Activated T-helper 2 cell treated with anti-CD3 and anti-CD28 coated beads, Interferon-gamma antibody, Interleukin-2, Interleukin-4, amounts not matched to agents 10 μg/mL and 5 μg/mL and 100 μg/mL, durations not matched to agents 14 hours and 24 hours and 36 hours (primary cell): ENCODE data around the gene ANKZF1. TPM values are rescaled to one million over a fixed set of nuclear protein-coding genes. Genes with fewer than 3 reads are reported as not detected.
"Not testable (repeated sequence)": the region's sequence is repeated elsewhere in the genome, so short reads cannot be mapped to it uniquely, and the experiment has no call there.

ENCODE experiments used
- DNase-seq: peaks from one replicate; pipeline ENCODE4 v3.0.0; 2021; ENCODE audit warnings: low spot score
- H3K27ac Mint-ChIP-seq: one replicate; pipeline ENCODE4 v1.8.0; 2021; ENCODE audit warnings: mixed read lengths
- H3K27me3 Mint-ChIP-seq: one replicate; pipeline ENCODE4 v1.8.0; 2021; ENCODE audit warnings: low read depth, mixed read lengths
- H3K36me3 Mint-ChIP-seq: one replicate; pipeline ENCODE4 v1.8.0; 2021; ENCODE audit warnings: low read depth, mixed read lengths
- H3K4me1 Mint-ChIP-seq: one replicate; pipeline ENCODE4 v1.8.0; 2021; ENCODE audit warnings: low read depth, mixed read lengths
- H3K4me3 Mint-ChIP-seq: one replicate; pipeline ENCODE4 v1.8.0; 2021; ENCODE audit warnings: low read depth, mild to moderate bottlenecking, moderate library complexity, mixed read lengths
- H3K9me3 Mint-ChIP-seq: one replicate; pipeline ENCODE4 v1.8.0; 2021; ENCODE audit warnings: mixed read lengths
- intact Hi-C: fragments of 100-400 bp; cut with micrococcal nuclease; formaldehyde crosslinking; loops from one replicate; pipeline ENCODE4 v1.15.1; 2023
- total RNA-seq: library from RNA; stranded (reverse); gene quantifications from 2 replicates; pipeline ENCODE4 v1.2.3, GENCODE V29; 2022

The ANKZF1 gene
- total RNA-seq: 133 and 142 TPM in 2 replicates

DNA sequence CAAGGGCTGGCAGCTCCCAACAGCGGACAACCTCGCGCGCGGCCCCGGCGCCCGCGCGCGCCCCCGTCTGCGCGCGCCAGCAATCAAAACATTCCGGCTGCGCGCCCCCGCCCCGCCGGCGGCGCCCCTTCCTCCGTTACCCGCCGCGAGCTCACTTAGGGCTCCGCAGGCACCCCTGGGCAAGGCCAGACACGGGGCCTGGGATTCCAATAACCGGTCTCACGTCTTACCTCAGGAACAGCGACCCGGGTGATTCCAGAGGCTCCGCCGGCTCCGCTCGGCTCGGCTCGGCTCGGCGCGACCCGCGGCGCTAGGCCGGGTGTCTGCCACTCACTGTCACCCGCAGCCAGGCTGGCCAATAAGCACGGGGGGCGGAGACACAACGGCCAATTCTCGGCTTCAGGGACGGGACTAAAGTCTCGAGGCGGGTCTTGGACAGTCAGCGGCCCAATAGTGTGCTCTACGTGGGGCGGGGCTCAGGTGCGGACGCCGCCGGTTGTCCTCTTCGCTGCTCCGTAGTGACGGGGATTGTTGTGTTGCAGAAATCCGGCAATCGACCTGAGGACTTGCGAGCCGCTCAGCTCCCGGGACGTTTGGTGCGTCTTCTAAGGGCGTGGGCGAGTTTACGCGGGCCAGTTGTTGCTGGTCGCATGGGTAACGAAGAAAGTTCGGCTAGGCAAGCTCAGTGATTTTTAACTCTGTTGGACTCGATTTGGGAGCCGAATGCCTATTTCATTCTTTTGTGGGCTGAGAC lies at the start of gene ANKZF1, which contains the start of gene ATG9A:
Gene ANKZF1 (plus strand): TSS at position 502 of the 754 bp plus-strand sequence. CDS start 452 bp downstream, outside the sequence.
Gene ATG9A (minus strand): TSS at position 332 of the 754 bp plus-strand sequence. CDS start 1,612 bp downstream, outside the sequence.
- DNase-seq: peak; percentile 99
- Mint-ChIP-seq H3K9me3 (no peaks in the 10 kb centered on the region), H3K27ac (peak within 1 kb of the TSS; percentile 99), H3K27me3 (no peaks in the 10 kb centered on the region), H3K36me3 (peaks cover 63% of the 10 kb centered on the region), H3K4me1 (peaks cover 33% of the 10 kb centered on the region), H3K4me3 (peak within 1 kb of the TSS; percentile 97)
- intact Hi-C loops: loop anchor here (1.0 kb wide), 8 partner anchors 10 to 69 kb away; partner anchors contain the start of genes DNAJB2, GLB1L, NHEJ1 and RETREG2

- Mint-ChIP-seq H3K27me3 (no peaks in the 10 kb centered on the region), H3K4me1 (peaks cover 26% of the 10 kb centered on the region), H3K4me3 (no peak overlapping the region), H3K27ac (no peak overlapping the region), H3K9me3 (no peaks in the 10 kb centered on the region), H3K36me3 (peaks cover 47% of the 10 kb centered on the region)
- intact Hi-C loops: no loop called here
- no peak for DNase-seq
Measured at GRCh38 chr2:219180961-219181360, 48.6 kb upstream of the ANKZF1 start.

DNA sequence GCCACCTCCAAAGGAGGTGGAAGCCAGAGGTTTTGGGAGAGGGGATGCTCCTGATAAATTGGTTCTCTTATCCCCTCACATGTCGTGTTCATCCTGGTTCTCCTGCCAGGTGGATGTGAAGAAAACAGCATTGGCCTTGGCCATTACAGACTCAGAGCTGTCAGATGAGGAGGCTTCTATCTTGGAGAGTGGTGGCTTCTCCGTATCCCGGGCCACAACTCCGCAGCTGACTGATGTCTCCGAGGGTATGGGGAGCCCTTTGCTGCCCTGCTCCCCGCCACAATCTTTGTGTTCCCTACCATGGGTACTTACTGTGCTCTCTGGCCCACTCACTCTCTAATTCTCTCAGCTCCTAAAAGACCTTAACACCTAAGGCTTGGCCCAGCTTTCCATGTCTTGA lies 48.1 kb upstream of the ANKZF1 start:
- intact Hi-C loops: no loop called here
- no peak for DNase-seq
- Mint-ChIP-seq H3K9me3 (no peaks in the 10 kb centered on the region), H3K36me3 (peaks cover 46% of the 10 kb centered on the region), H3K27me3 (no peaks in the 10 kb centered on the region), H3K4me1 (peaks cover 24% of the 10 kb centered on the region), H3K4me3 (no peak overlapping the region), H3K27ac (no peak overlapping the region)

DNA sequence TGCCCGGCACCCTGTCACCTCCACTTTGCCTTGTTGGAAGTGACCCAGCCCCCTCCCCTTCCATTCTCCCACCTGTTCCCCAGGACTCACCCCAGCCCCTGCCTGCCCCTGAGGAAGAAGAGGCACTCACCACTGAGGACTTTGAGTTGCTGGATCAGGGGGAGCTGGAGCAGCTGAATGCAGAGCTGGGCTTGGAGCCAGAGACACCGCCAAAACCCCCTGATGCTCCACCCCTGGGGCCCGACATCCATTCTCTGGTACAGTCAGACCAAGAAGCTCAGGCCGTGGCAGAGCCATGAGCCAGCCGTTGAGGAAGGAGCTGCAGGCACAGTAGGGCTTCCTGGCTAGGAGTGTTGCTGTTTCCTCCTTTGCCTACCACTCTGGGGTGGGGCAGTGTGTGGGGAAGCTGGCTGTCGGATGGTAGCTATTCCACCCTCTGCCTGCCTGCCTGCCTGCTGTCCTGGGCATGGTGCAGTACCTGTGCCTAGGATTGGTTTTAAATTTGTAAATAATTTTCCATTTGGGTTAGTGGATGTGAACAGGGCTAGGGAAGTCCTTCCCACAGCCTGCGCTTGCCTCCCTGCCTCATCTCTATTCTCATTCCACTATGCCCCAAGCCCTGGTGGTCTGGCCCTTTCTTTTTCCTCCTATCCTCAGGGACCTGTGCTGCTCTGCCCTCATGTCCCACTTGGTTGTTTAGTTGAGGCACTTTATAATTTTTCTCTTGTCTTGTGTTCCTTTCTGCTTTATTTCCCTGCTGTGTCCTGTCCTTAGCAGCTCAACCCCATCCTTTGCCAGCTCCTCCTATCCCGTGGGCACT lies 47.1 kb upstream of the ANKZF1 start:
- H3K4me3 Mint-ChIP-seq: no peak overlapping the region
- H3K27ac Mint-ChIP-seq: no peak overlapping the region
- H3K27me3 Mint-ChIP-seq: no peaks in the 10 kb centered on the region
- intact Hi-C loops: no loop called here
- peaks cover 51% of the 10 kb centered on the region for H3K36me3 Mint-ChIP-seq
- H3K4me1 Mint-ChIP-seq: peaks cover 22% of the 10 kb centered on the region
- H3K9me3 Mint-ChIP-seq: no peaks in the 10 kb centered on the region
- DNase-seq: no peak

DNA sequence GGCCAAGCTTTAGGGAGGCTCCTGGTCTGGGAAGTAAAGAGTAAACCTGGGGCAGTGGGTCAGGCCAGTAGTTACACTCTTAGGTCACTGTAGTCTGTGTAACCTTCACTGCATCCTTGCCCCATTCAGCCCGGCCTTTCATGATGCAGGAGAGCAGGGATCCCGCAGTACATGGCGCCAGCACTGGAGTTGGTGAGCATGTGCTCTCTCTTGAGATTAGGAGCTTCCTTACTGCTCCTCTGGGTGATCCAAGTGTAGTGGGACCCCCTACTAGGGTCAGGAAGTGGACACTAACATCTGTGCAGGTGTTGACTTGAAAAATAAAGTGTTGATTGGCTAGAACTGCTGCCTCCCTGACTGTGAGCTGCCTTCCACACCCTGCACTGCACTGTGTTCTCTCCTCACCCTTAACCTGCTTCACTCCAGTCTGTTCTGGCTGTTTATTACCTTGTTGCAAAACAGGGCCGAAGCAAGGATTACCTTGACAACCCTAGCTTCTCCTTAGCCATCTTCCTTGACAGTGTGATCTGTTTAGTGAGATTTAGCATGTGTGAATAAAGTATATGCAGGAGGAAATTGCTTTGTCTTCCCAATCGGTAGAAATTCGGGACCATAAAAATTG lies 46.3 kb upstream of the ANKZF1 start:
- no peak overlapping the region for H3K27ac Mint-ChIP-seq
- H3K36me3 Mint-ChIP-seq: peaks cover 51% of the 10 kb centered on the region
- no peaks in the 10 kb centered on the region for H3K9me3 Mint-ChIP-seq
- no peak overlapping the region for H3K4me3 Mint-ChIP-seq
- intact Hi-C loops: no loop called here
- H3K27me3 Mint-ChIP-seq: no peaks in the 10 kb centered on the region
- H3K4me1 Mint-ChIP-seq: peaks cover 20% of the 10 kb centered on the region
- no peak for DNase-seq

GRCh38 chr2:219184121-219184520 lies 45.5 kb upstream of the ANKZF1 start:
- Mint-ChIP-seq H3K9me3 (no peaks in the 10 kb centered on the region), H3K27ac (no peak overlapping the region), H3K27me3 (no peaks in the 10 kb centered on the region), H3K4me1 (peaks cover 16% of the 10 kb centered on the region), H3K36me3 (peaks cover 51% of the 10 kb centered on the region), H3K4me3 (no peak overlapping the region)
- no peak for DNase-seq
- intact Hi-C loops: no loop called here

DNA sequence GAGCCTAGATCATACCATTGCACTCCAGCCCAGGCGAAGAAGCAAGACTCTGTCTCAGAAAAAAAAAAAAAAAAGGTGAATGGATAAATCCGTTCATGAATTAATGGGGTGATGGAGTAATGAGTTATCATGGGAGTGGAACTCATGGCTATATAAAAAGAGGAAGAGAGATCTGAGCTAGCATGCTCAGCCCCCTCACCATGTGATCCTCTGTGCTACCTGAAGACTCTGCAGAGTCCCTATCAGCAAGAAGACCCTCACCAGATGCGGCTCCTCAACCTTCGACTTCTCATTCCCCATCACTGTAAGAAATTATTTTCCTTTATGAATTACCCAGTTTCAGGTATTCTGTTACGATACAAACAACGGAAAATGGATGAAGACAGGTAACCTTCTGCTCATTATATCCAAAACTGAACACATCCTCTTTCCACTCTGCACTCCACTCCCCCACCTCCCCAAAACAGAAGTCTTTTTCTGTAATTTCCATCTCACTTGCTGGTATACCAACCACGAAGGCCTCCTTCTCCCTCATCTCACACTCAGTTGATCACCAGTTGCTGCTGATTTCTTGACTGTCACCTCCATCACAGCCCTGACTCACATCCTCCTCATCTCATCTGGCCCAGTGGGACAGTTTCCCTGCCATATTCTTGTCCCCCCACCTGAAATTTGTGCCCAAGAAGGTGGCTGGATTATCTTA lies 42.7 kb upstream of the ANKZF1 start:
- peak overlapping the region; percentile 20 for H3K27ac Mint-ChIP-seq
- H3K4me1 Mint-ChIP-seq: peaks cover 9% of the 10 kb centered on the region
- H3K27me3 Mint-ChIP-seq: no peaks in the 10 kb centered on the region
- H3K4me3 Mint-ChIP-seq: no peak overlapping the region
- DNase-seq: no peak
- no peaks in the 10 kb centered on the region for H3K9me3 Mint-ChIP-seq
- peaks cover 33% of the 10 kb centered on the region for H3K36me3 Mint-ChIP-seq
- intact Hi-C loops: no loop called here

GRCh38 chr2:219197388-219197787 lies 32.2 kb upstream of the ANKZF1 start:
- Mint-ChIP-seq H3K27ac (no peak overlapping the region), H3K4me1 (peaks cover 3% of the 10 kb centered on the region), H3K9me3 (no peaks in the 10 kb centered on the region), H3K36me3 (peaks cover 3% of the 10 kb centered on the region), H3K27me3 (peaks cover 8% of the 10 kb centered on the region), H3K4me3 (no peak overlapping the region)
- no peak for DNase-seq
- intact Hi-C loops: no loop called here

DNA sequence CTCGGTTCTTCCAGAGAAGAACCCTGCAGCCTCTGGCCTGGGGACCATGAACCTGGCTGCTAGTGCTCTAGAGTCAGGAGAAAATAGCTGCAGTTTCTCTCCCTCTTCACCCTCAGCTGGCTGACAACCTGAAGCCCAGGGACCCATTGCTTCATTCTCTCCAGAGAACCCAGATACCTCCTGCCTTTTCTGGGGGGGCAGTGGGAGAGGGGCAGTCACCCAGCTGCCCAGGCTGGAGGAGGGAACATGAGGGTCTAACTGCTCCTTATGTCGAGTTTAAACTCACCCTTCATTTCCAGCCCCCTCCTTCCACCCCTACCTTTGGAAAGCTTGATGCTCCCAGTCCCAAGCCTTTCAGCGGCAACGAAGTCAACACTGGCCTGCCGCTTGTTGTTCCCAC lies 30.6 kb upstream of the ANKZF1 start:
- intact Hi-C loops: no loop called here
- no peak overlapping the region for H3K27ac Mint-ChIP-seq

DNA sequence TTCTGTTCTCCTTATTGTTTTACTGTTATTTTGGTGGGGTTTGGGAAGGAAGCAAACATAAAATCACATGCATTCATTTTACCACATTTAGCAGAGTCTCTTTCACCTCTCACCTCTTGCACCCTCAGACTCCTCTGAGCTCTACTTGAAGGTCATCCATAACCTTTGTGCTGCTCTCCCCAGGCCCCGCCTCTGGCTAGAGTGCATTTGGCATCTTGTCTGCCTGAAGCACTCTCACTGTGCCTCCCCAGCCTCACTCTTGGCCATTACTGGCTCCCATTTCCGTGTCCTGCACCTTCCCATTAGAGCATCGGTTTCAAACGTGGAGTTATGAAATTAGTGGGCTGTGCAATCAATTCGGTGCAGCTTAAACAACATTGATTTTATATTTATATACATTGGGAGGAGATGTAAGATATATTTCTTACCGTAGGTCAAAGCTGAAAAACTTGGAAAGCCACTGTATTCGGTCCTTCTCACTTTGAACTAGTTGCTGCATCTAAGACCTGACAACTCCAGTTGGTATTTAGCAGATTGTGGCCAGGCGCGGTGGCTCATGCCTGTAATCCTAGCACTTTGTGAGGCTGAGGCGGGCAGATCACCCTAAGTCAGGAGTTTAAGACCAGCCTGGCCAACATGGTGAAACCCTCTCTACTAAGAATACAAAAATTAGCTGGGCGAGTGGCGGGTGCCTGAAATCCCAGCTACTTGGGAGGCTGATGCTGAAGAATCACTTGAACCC lies 30.0 kb upstream of the ANKZF1 start:
- DNase-seq: peak; percentile 6
- H3K9me3 Mint-ChIP-seq: peaks cover 4% of the 10 kb centered on the region
- intact Hi-C loops: no loop called here
- H3K27ac Mint-ChIP-seq: no peak overlapping the region
- H3K27me3 Mint-ChIP-seq: peaks cover 8% of the 10 kb centered on the region
- no peak overlapping the region for H3K4me3 Mint-ChIP-seq
- H3K36me3 Mint-ChIP-seq: peaks cover 3% of the 10 kb centered on the region
- peaks cover 3% of the 10 kb centered on the region for H3K4me1 Mint-ChIP-seq

More for the DNA sequence above, 30.6 kb upstream of the ANKZF1 start:
- DNase-seq: peak; percentile 6
- no peak overlapping the region for H3K4me3 Mint-ChIP-seq
- peaks cover 3% of the 10 kb centered on the region for H3K36me3 Mint-ChIP-seq
- H3K27me3 Mint-ChIP-seq: peaks cover 8% of the 10 kb centered on the region
- H3K9me3 Mint-ChIP-seq: no peaks in the 10 kb centered on the region
- H3K4me1 Mint-ChIP-seq: peaks cover 3% of the 10 kb centered on the region

- DNase-seq: peak; percentile 7
- H3K27ac Mint-ChIP-seq: peak overlapping the region; percentile 51
- H3K36me3 Mint-ChIP-seq, H3K27me3 Mint-ChIP-seq, H3K9me3 Mint-ChIP-seq, intact Hi-C loops, H3K4me1 Mint-ChIP-seq: not testable (repeated sequence)
- peak overlapping the region; percentile 60 for H3K4me3 Mint-ChIP-seq
Measured at GRCh38 chr2:219200502-219201326, 28.9 kb upstream of the ANKZF1 start.
